Immature natural killer cell (primary cell): Measurements from ENCODE around the gene TNS3. TPM values are rescaled to one million over a fixed set of nuclear protein-coding genes. Genes with fewer than 3 reads are reported as not detected.

ENCODE experiments used
- DNase-seq, 3 donors: peaks; one replicate each; pipeline ENCODE4 v3.0.0; 2022; ENCODE audit warnings: mixed read lengths in 1 of 3
- H3K27ac Mint-ChIP-seq, 6 donors: one replicate each; pipeline ENCODE4 v1.8.0; 2020; ENCODE audit warnings: mixed read lengths in 6 of 6, mild to moderate bottlenecking in 5 of 6, inconsistent platforms in 4 of 6, moderate library complexity in 3 of 6
- H3K27me3 Mint-ChIP-seq, 3 donors: one replicate each; pipeline ENCODE4 v1.8.0; 2020 to 2021; ENCODE audit warnings: low read depth in 3 of 3, mild to moderate bottlenecking in 3 of 3, mixed read lengths in 3 of 3, moderate library complexity in 3 of 3, inconsistent platforms in 1 of 3
- H3K36me3 Mint-ChIP-seq, 3 donors: one replicate each; pipeline ENCODE4 v1.8.0; 2020; ENCODE audit warnings: mixed read lengths in 3 of 3, inconsistent platforms in 2 of 3, mild to moderate bottlenecking in 2 of 3
- H3K4me1 Mint-ChIP-seq, 2 donors: one replicate each; pipeline ENCODE4 v1.8.0; 2020; ENCODE audit warnings: inconsistent platforms in 2 of 2, mild to moderate bottlenecking in 2 of 2, mixed read lengths in 2 of 2, moderate library complexity in 1 of 2
- H3K4me3 Mint-ChIP-seq, 5 donors: one replicate each; pipeline ENCODE4 v1.8.0; 2020; ENCODE audit warnings: mild to moderate bottlenecking in 5 of 5, mixed read lengths in 5 of 5, inconsistent platforms in 3 of 5, moderate library complexity in 3 of 5
- H3K9me3 Mint-ChIP-seq, 6 donors: one replicate each; pipeline ENCODE4 v1.8.0; 2020; ENCODE audit warnings: mild to moderate bottlenecking in 6 of 6, mixed read lengths in 6 of 6, inconsistent platforms in 4 of 6, moderate library complexity in 3 of 6
- polyA plus RNA-seq, 3 donors: library from polyadenylated mRNA; unstranded; fragments of 300-500 nt; fragmentation: Illumina TruSeq; gene quantifications; one replicate each; pipeline ENCODE4 v1.2.3, GENCODE V29; 2021

The TNS3 gene
- polyA plus RNA-seq: under 1 TPM in 1 of 3 donors, not detected in 2; 0.19 TPM

DNA sequence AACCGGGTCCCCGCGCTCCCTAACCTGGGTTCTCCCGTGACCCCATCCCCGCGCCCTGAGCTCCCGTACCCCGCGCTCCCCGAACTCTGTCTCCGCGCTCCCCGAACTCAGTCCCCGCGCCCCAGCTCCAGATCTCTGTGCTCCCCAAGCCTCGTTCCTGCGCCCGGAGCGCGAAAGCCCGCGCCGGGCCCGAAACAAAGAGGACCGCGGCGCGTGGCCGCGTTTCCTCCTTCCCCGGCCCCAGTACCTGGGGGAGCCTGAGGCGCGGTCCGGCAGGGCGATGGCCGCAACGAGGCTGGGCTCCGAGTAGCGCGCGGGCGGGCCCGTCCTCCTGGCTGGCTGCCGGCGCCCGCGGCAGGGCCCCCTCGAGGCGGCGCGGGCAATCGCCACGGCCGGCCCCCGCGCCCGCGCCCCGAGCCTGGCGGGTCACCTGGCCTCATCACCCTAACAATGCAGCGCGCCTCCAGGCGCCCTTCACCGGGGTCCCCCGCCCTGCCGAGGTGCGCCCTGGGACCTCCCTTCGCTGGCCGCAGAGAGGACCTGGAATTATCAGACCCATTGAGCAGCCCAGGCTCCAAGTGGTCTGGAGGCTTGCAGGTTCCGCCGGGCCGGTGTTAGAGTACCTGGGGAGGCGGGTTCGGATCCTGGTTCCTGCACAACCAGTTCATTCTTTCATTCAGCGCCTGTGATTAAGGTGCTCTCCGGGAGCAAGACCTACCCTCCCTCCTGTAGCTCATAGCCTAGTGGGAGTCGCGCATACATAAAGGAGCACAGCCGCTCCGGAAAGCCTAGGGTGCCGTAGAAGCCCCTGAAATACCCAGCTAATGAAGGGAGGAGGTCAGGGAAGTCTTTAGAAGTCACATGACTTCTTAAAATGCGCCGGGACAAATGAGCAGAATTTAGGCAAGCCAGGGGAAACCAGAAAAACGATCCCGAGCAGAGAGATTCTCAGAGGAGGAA is at the start of gene TNS3:
TNS3 (minus strand) TSS at position 308 of the 960 bp plus-strand sequence. CDS start 142,475 bp downstream, outside the sequence.
- peaks cover 0 to 1% (median 0%) of the 10 kb centered on the region in 6 donors for H3K9me3 Mint-ChIP-seq
- peak within 1 kb of the TSS in 1 of 5 donors; percentile 46 for H3K4me3 Mint-ChIP-seq
- DNase-seq: no peak

DNA sequence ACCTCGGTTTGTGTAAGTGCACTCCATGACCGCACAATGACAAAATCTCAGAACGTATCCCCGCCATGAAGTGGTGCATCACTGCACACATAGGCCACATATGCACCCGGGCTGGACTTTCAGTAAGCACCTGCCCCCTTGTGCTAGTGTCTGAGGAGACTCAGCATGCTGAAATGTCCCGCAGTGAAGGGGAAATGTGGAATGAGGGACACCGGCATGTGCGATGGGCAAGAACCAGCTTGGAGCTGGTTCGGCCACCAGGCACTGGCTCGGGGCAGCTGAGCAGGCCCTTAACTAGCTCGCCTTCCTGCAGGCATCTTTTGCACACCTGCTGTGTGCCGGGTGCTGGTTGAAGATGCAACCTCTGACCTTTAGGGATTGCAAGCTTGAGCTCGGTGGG is 49.8 kb upstream of the TNS3 start:
- H3K4me1 Mint-ChIP-seq: peaks cover 0 to under 1% of the 10 kb centered on the region in 2 donors

More for the DNA sequence above, at the start of gene TNS3:
- no peak within 1 kb of the TSS for H3K27ac Mint-ChIP-seq
- H3K4me1 Mint-ChIP-seq: no peaks in the 10 kb centered on the region
- H3K36me3 Mint-ChIP-seq: peaks cover 0 to 9% (median 3%) of the 10 kb centered on the region in 3 donors
- peaks cover 1 to 13% (median 13%) of the 10 kb centered on the region in 3 donors for H3K27me3 Mint-ChIP-seq

DNA sequence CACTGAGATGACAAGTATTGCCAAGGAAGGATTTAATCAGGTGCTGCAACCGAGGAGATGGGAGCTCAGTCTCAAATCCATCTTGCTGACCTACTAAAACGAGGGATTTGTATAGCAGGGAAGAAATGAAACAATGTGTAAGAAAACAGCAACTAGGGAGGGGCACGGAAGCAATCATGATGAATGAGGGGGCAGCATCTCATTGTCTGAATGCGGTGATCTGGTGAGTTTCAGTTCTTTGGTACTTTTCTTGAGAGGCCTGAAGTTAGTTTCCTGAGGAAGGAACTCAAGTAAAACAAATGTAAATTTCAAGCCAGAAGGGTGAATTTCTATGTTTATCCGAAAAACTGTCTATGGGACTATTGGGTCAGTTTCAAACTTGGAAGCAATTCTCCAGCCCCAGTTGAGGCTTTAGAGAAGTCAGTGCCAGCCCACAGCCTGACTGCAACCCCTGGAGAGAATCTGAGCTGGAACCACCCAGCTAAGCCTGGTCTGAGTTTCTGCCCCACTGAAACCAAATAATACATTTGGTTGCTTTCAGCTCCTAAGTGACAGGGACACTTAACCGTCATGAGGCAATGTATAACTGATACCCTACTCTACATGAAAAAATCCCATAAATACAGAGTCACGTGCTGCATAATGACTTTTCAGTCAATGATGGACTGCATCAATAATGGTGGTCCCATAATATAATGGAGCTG is 45.8 kb upstream of the TNS3 start:
- no peak overlapping the region for H3K27ac Mint-ChIP-seq
- H3K36me3 Mint-ChIP-seq: no peaks in the 10 kb centered on the region
- no peak overlapping the region for H3K4me3 Mint-ChIP-seq
- DNase-seq: no peak
- H3K9me3 Mint-ChIP-seq: no peaks in the 10 kb centered on the region
- peaks cover 0 to 5% of the 10 kb centered on the region in 2 donors for H3K4me1 Mint-ChIP-seq
- H3K27me3 Mint-ChIP-seq: peaks cover 0 to 3% (median 0%) of the 10 kb centered on the region in 3 donors

More for the DNA sequence above, 49.8 kb upstream of the TNS3 start:
- Mint-ChIP-seq H3K4me3 (no peak overlapping the region), H3K36me3 (no peaks in the 10 kb centered on the region), H3K27me3 (peaks cover 0 to 6% (median under 1%) of the 10 kb centered on the region in 3 donors), H3K27ac (no peak overlapping the region), H3K9me3 (no peaks in the 10 kb centered on the region)
- no peak for DNase-seq

DNA sequence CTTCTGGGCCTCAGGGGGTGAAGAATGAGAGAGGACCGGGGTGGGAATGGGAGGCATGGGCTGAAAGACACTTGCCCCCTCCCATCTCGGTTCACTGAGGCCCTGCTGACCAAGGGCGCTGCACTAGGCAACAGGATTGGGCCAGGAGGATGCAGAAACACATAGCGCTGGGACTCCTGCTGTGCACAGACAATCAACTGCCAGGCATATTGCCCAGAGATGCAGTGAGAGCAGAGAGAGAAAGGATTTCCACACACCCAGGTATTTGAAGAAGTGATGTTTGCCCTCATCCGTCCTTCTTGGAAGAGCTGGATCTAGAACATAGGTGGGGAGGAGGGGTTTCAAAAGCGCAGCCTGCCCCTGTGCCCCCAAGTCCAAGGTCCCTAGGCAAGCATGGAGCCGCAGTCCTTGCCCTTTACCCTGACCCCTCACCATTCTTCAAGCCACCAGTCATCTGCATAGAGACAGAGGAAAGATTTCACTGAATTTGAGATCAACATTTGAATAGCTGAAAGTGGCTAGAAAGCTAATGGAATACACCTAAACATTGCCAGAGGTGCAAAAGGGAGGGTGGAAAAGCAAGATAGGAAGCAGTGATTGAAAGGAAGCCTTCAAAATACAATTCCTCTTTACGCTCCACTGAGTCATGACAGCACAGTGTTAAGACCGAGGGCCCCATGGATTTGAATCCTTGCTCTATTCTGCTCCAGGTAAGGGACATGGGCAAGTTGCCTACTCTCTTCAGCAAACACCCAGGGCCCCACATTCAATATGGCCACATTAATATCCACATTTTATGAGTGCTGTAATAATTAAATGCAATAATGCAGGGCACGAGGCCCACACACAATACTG is 44.2 kb upstream of the TNS3 start:
- Mint-ChIP-seq H3K9me3 (no peaks in the 10 kb centered on the region), H3K27me3 (peaks cover 0 to 2% (median 2%) of the 10 kb centered on the region in 3 donors), H3K27ac (no peak overlapping the region), H3K4me1 (peaks cover 5 to 21% of the 10 kb centered on the region in 2 donors), H3K4me3 (no peak overlapping the region), H3K36me3 (no peaks in the 10 kb centered on the region)
- no peak for DNase-seq

DNA sequence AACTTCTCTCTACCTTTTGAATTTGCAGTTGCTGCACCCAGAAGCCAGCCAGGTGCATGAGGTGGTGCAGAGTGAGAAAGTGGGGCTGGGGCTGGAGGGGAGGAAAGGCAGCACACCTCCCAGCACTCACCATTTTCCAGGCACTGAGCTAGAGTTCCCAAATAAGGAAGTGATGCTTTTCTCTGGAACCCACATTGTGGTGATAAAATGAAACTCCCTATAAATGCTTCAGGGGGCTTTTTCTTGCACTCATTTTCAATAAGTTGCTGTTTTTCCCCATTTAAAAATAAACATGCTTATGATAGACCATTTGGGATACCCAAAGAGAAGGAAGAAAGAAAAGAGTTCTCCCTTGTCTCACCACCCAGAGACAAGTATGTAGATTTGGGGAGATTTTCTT is 42.8 kb upstream of the TNS3 start:
- no peaks in the 10 kb centered on the region for H3K9me3 Mint-ChIP-seq
- H3K4me3 Mint-ChIP-seq: no peak overlapping the region
- no peaks in the 10 kb centered on the region for H3K36me3 Mint-ChIP-seq
- peaks cover 10 to 24% of the 10 kb centered on the region in 2 donors for H3K4me1 Mint-ChIP-seq
- H3K27ac Mint-ChIP-seq: no peak overlapping the region
- no peak for DNase-seq
- H3K27me3 Mint-ChIP-seq: peaks cover 0 to 6% (median 2%) of the 10 kb centered on the region in 3 donors

DNA sequence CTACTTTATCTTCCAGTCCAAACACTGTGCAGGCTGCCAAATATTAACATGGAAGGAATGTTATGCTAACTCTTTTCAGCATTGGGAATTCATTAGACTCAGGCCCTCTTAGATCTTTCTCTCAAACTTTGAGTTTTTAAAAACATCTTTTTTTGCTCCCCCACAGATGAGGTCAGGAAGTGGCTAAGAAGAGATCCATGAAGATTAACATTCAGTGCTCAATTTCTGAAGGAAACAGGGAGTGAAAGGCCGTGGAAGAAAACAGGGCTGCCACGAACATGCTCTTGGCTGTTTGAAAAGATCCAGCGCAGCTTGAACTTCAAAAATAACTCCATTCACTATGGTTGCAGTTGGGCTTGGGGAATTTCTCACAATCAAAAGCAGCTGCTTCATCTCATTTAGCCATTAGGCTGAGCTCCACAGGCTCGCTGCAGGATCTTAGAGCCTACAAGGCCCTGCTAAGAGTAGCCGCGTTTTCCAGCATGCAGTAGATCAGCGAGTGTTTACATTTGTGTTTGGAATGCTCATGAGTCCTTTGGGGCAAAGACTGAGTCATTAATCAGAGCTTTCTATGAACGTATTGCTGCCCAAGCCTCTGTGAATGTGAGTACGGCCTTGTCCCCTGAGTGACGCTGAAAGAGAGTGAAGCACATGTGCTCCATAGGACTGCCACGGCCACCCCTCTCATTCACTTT is 41.2 kb upstream of the TNS3 start:
- H3K4me3 Mint-ChIP-seq: no peak overlapping the region
- H3K4me1 Mint-ChIP-seq: peaks cover 10 to 24% of the 10 kb centered on the region in 2 donors
- H3K27me3 Mint-ChIP-seq: peaks cover 0 to 6% (median 2%) of the 10 kb centered on the region in 3 donors
- H3K27ac Mint-ChIP-seq: no peak overlapping the region
- no peak for DNase-seq
- no peaks in the 10 kb centered on the region for H3K9me3 Mint-ChIP-seq
- no peaks in the 10 kb centered on the region for H3K36me3 Mint-ChIP-seq

DNA sequence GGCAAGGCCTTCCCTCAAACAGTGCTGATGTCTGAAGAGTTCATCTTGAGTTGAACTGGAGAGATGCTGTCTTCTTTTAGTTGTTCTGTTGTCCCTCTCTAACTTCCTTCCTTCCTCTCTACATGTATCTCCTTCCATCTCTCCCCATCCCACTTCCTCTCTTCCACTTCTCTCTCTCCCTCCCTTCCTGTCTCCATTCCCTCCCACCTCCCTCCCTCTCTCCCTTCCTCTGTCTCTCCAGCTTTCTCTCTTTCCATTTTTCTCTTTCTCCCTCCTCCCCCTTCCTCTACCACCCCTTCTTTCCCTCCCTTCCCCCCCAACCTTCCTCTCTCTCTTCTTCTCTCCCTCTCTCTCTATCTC is 40.7 kb upstream of the TNS3 start:
- Mint-ChIP-seq H3K9me3 (no peaks in the 10 kb centered on the region), H3K4me3 (no peak overlapping the region), H3K27me3 (peaks cover 0 to 6% (median 2%) of the 10 kb centered on the region in 3 donors), H3K27ac (no peak overlapping the region), H3K36me3 (no peaks in the 10 kb centered on the region), H3K4me1 (peaks cover 10 to 24% of the 10 kb centered on the region in 2 donors)
- no peak for DNase-seq

DNA sequence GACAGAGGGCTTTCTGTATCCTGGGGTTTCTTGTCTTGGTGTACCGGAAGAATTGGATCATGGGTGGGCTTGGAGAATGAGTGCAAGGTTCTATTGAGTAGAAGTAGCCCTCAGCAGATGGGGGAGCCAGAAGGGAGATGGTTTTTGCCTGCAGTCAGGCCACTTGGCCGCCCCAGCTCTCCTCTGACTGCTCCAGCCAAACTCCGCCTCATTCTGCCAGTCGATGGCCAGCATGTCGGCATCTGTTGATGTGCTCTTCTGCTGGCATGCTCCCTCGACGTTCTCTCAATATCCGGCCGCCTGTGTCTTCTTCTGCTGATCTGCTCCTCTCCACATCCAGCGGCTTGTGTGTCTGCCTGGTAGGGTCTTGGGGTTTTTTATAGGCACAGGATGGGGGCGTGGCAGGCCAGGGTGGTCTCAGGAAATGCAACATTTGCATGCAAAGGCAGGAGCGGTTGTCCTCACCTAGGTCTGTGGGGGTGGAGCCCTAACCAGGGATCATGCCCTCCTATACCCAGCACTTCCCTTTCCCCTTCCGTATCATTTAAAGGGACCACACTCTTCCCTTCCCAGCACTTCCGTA is 40.2 kb upstream of the TNS3 start:
- no peaks in the 10 kb centered on the region for H3K9me3 Mint-ChIP-seq
- peaks cover 10 to 24% of the 10 kb centered on the region in 2 donors for H3K4me1 Mint-ChIP-seq
- no peak overlapping the region for H3K27ac Mint-ChIP-seq
- no peaks in the 10 kb centered on the region for H3K36me3 Mint-ChIP-seq
- DNase-seq: no peak
- no peak overlapping the region for H3K4me3 Mint-ChIP-seq
- H3K27me3 Mint-ChIP-seq: peaks cover 0 to 6% (median 2%) of the 10 kb centered on the region in 3 donors

DNA sequence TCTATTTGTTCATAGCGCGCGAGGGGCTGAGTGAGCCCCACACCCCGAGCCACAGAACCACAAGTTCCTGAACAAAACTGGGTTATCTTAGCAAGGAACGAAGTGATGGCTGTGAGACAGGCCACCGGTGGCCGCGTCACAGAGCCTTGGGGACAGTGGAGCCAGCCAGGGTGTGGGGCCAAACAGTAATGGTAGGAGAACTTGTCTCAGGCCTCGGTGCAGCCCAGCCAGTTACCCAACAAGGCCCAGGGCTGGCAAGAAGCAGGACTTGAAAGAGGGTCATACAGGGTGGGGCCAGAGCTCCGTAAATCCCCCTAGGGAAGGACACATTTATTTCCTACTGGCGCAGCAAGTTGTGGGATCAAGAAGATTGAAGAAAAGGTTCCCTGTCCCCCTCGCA is 39.4 kb upstream of the TNS3 start:
- Mint-ChIP-seq H3K27ac (peak overlapping the region in 1 of 6 donors; percentile 18), H3K27me3 (peaks cover 0 to 6% (median 2%) of the 10 kb centered on the region in 3 donors), H3K4me3 (peak overlapping the region in 1 of 5 donors; percentile 57)

DNA sequence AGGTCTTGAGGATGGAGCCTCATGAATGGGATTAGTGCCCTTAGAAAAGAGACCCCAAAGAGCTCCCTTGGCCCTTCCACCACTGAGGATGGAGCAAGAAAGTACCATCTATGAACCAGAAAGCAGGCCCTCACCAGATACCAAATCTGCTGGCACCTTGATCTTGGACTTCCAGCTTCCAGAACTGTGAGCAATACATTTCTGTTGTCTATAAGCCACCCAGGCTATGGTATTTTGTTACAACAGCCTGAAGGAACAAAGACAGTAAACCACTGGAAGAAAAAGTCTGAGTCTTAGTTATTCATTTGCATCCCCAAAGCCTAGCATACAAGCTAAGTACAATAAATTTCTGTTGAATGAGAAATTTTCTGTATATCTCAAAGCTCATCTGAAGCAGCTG is 37.9 kb upstream of the TNS3 start:
- Mint-ChIP-seq H3K4me1 (peaks cover 10 to 24% of the 10 kb centered on the region in 2 donors), H3K27ac (no peak overlapping the region), H3K9me3 (no peaks in the 10 kb centered on the region), H3K4me3 (no peak overlapping the region), H3K36me3 (no peaks in the 10 kb centered on the region), H3K27me3 (peaks cover 0 to 6% (median 3%) of the 10 kb centered on the region in 3 donors)
- no peak for DNase-seq

More for the DNA sequence above, 39.4 kb upstream of the TNS3 start:
- DNase-seq: no peak
- Mint-ChIP-seq H3K4me1 (peaks cover 10 to 24% of the 10 kb centered on the region in 2 donors), H3K36me3 (no peaks in the 10 kb centered on the region), H3K9me3 (no peaks in the 10 kb centered on the region)

DNA sequence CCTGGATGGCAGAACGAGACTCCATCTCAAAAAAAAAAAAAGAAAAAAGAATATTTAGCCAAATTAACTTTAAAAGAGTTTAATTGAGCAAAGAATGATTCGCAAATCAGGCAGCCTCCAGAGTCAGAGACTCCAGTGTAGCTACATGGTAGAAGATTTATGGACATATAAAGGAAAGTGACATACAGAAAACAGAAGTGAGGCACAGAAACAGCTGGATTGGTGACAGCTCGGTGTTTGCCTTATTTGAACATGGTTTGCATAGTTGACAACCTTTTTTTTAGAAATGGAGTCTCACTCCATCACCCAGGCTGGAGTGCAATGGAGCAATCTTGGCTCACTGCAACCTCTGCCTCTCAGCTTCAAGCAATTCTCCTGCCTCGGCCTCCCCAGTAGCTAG is 35.2 kb upstream of the TNS3 start:
- Mint-ChIP-seq H3K4me3 (no peak overlapping the region), H3K9me3 (no peaks in the 10 kb centered on the region), H3K4me1 (peaks cover 10 to 13% of the 10 kb centered on the region in 2 donors), H3K36me3 (no peaks in the 10 kb centered on the region), H3K27me3 (peaks cover 0 to 5% (median 4%) of the 10 kb centered on the region in 3 donors), H3K27ac (no peak overlapping the region)
- no peak for DNase-seq

DNA sequence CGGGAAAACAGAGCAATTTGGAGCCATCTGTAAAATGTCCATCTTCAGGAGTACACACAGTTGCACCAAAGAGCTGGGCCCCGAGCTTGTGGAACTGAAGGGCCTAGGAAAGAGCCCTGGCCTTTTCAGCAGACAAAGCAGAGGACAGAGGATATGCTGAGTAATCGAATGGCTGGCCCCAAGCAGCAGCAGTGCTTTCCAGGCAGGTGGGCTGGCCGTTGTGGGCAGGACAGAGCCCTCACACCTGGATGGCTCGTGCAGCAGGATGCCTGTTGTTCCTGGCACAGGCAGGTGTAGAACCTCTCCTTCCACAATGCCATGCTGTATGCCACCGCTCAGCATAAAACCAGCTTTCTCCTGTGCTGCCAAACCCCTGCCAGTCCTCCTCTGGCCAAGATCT is 32.5 kb upstream of the TNS3 start:
- no peak for DNase-seq
- no peak overlapping the region for H3K4me3 Mint-ChIP-seq
- no peaks in the 10 kb centered on the region for H3K9me3 Mint-ChIP-seq
- no peak overlapping the region for H3K27ac Mint-ChIP-seq
- no peaks in the 10 kb centered on the region for H3K4me1 Mint-ChIP-seq
- H3K36me3 Mint-ChIP-seq: no peaks in the 10 kb centered on the region
- H3K27me3 Mint-ChIP-seq: peaks cover 0 to 4% (median 0%) of the 10 kb centered on the region in 3 donors
